ENCODE results near the gene BZW2.
"Not testable (repeated sequence)": the region's sequence is repeated elsewhere in the genome, so short reads cannot be mapped to it uniquely, and the experiment has no call there.

Gene BZW2

GRCh38 chr7:16652888-16653287 is 6.9 kb downstream of the BZW2 start:
- no peak for ATAC-seq
- Mint-ChIP-seq H3K36me3 (ENCODE audit: low read depth) (peaks cover 58% of the 10 kb centered on the region), H3K27me3 (no peaks in the 10 kb centered on the region), H3K4me1 (peaks cover 77% of the 10 kb centered on the region), H3K27ac (no peak overlapping the region), H3K9me3 (no peaks in the 10 kb centered on the region), H3K4me3 (no peak overlapping the region)
- DNase-seq: no peak

DNA sequence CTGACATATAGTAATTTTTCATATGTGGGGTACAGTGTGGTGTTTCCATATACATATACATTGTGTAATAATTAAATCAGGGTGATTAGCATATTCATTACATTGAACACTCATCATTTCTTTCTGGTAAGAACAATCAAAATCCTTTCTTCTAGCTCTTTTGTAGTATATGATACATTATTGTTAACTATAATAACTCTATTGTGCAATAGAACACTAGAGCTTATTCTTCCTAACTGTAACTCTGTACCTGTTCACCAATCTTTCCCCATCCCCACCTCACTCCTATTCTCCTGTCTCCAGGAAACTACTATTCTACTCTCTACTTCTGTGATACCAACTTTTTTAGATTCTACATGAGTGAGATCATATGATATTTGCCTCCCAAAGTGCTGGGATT is 9.4 kb downstream of the BZW2 start:
- Mint-ChIP-seq H3K4me3 (no peak overlapping the region), H3K27me3 (no peaks in the 10 kb centered on the region), H3K36me3 (ENCODE audit: low read depth) (peaks cover 43% of the 10 kb centered on the region), H3K4me1 (peaks cover 59% of the 10 kb centered on the region), H3K27ac (no peak overlapping the region), H3K9me3 (no peaks in the 10 kb centered on the region)
- ATAC-seq (no peak), DNase-seq (no peak)

- Mint-ChIP-seq H3K4me3 (no peak overlapping the region), H3K9me3 (no peaks in the 10 kb centered on the region), H3K27ac (no peak overlapping the region), H3K27me3 (no peaks in the 10 kb centered on the region), H3K4me1 (peaks cover 59% of the 10 kb centered on the region), H3K36me3 (ENCODE audit: low read depth) (peaks cover 42% of the 10 kb centered on the region)
- DNase-seq (no peak), ATAC-seq (no peak)
Observed at GRCh38 chr7:16656141-16656540, 10.2 kb downstream of the BZW2 start.

- Mint-ChIP-seq H3K4me1 (peaks cover 56% of the 10 kb centered on the region), H3K9me3 (no peaks in the 10 kb centered on the region), H3K27ac (no peak overlapping the region), H3K4me3 (no peak overlapping the region), H3K36me3 (ENCODE audit: low read depth) (peaks cover 33% of the 10 kb centered on the region), H3K27me3 (no peaks in the 10 kb centered on the region)
- ATAC-seq: no peak
- DNase-seq: no peak
Observed at GRCh38 chr7:16657656-16658279, 11.8 kb downstream of the BZW2 start.

GRCh38 chr7:16659854-16660497 is 14.0 kb downstream of the BZW2 start:
- H3K9me3 Mint-ChIP-seq, ATAC-seq, H3K27ac Mint-ChIP-seq, H3K27me3 Mint-ChIP-seq, DNase-seq, H3K4me3 Mint-ChIP-seq: not testable (repeated sequence)
- peaks cover 44% of the 10 kb centered on the region for H3K4me1 Mint-ChIP-seq
- peaks cover 30% of the 10 kb centered on the region for H3K36me3 Mint-ChIP-seq (ENCODE audit: low read depth)

- no peak overlapping the region for H3K27ac Mint-ChIP-seq
- H3K27me3 Mint-ChIP-seq: no peaks in the 10 kb centered on the region
- ATAC-seq (peak; percentile 76), DNase-seq (no peak)
- peaks cover 33% of the 10 kb centered on the region for H3K36me3 Mint-ChIP-seq (ENCODE audit: low read depth)
- H3K4me3 Mint-ChIP-seq: no peak overlapping the region
- peaks cover 37% of the 10 kb centered on the region for H3K4me1 Mint-ChIP-seq
- no peaks in the 10 kb centered on the region for H3K9me3 Mint-ChIP-seq
Observed at GRCh38 chr7:16660702-16661464, 14.9 kb downstream of the BZW2 start.

- Mint-ChIP-seq H3K4me1 (peaks cover 31% of the 10 kb centered on the region), H3K27me3 (no peaks in the 10 kb centered on the region), H3K27ac (no peak overlapping the region), H3K36me3 (ENCODE audit: low read depth) (peaks cover 30% of the 10 kb centered on the region), H3K9me3 (no peaks in the 10 kb centered on the region), H3K4me3 (no peak overlapping the region)
- DNase-seq (no peak), ATAC-seq (no peak)
Observed at GRCh38 chr7:16661924-16662323, 15.9 kb downstream of the BZW2 start.

DNA sequence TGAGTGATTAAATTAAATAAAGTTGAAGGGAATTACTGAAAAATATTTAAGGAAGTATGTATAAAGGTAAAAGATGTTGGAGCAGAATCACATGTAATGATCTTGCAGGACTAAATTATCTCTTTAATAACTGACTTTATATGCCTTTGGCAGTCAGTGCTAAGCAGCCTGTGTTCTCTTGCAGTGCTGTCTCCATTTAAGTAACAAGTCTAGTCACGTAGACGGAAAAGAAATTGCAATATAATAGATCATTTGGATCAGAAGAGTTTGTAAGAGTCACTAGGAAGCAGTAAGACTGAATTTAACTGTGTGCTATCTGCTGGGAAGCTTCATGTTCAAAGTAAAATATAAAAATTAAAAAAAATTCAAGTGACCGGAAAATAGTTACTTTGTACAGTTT is 21.4 kb downstream of the BZW2 start:
- no peak for DNase-seq
- peaks cover 63% of the 10 kb centered on the region for H3K36me3 Mint-ChIP-seq (ENCODE audit: low read depth)
- H3K4me1 Mint-ChIP-seq: peaks cover 26% of the 10 kb centered on the region

GRCh38 chr7:16668049-16668858 is 22.3 kb downstream of the BZW2 start:
- Mint-ChIP-seq H3K36me3 (ENCODE audit: low read depth) (peaks cover 68% of the 10 kb centered on the region), H3K4me1 (peaks cover 25% of the 10 kb centered on the region)
- no peak for DNase-seq

More for the DNA sequence above, 21.4 kb downstream of the BZW2 start:
- no peaks in the 10 kb centered on the region for H3K27me3 Mint-ChIP-seq
- no peak overlapping the region for H3K4me3 Mint-ChIP-seq
- peaks cover 4% of the 10 kb centered on the region for H3K9me3 Mint-ChIP-seq
- no peak for ATAC-seq
- no peak overlapping the region for H3K27ac Mint-ChIP-seq

DNA sequence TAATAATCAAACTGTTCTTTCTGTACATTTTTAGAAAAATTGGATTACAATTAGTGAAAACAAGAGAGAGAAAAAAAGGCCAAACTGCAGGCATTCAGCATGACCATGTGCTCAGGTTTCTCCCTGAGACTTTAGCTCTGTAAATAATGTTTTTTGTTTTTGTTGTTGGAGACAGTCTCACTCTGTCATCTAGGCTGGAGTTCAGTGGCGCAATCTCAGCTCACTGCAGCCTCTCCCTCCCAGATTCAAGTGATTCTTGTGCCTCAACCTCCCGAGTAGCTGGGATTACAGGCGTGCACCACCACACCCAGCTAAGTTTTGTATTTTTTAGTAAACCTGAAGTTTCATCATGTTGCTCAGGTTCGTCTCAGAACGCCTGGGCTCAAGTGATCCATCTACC is 23.0 kb downstream of the BZW2 start:
- Mint-ChIP-seq H3K36me3 (ENCODE audit: low read depth) (peaks cover 67% of the 10 kb centered on the region), H3K4me1 (peaks cover 25% of the 10 kb centered on the region), H3K27me3 (no peaks in the 10 kb centered on the region), H3K27ac (no peak overlapping the region), H3K4me3 (no peak overlapping the region), H3K9me3 (peaks cover 4% of the 10 kb centered on the region)
- ATAC-seq (no peak), DNase-seq (no peak)

More at GRCh38 chr7:16668049-16668858, 22.3 kb downstream of the BZW2 start:
- no peak for ATAC-seq
- no peak overlapping the region for H3K27ac Mint-ChIP-seq
- H3K27me3 Mint-ChIP-seq: no peaks in the 10 kb centered on the region
- H3K9me3 Mint-ChIP-seq: peaks cover 4% of the 10 kb centered on the region
- H3K4me3 Mint-ChIP-seq: no peak overlapping the region

GRCh38 chr7:16669581-16669980 is 23.6 kb downstream of the BZW2 start:
- peak; percentile 76 for ATAC-seq
- peaks cover 66% of the 10 kb centered on the region for H3K36me3 Mint-ChIP-seq (ENCODE audit: low read depth)
- peaks cover 25% of the 10 kb centered on the region for H3K4me1 Mint-ChIP-seq
- no peak for DNase-seq
- H3K9me3 Mint-ChIP-seq: peaks cover 4% of the 10 kb centered on the region
- H3K27me3 Mint-ChIP-seq: no peaks in the 10 kb centered on the region
- no peak overlapping the region for H3K27ac Mint-ChIP-seq
- no peak overlapping the region for H3K4me3 Mint-ChIP-seq

- ATAC-seq (no peak), DNase-seq (no peak)
- H3K36me3 Mint-ChIP-seq (ENCODE audit: low read depth): peaks cover 66% of the 10 kb centered on the region
- no peak overlapping the region for H3K4me3 Mint-ChIP-seq
- H3K27me3 Mint-ChIP-seq: no peaks in the 10 kb centered on the region
- H3K4me1 Mint-ChIP-seq: peaks cover 25% of the 10 kb centered on the region
- H3K9me3 Mint-ChIP-seq: peaks cover 4% of the 10 kb centered on the region
- H3K27ac Mint-ChIP-seq: no peak overlapping the region
Observed at GRCh38 chr7:16670021-16670420, 24.0 kb downstream of the BZW2 start.

DNA sequence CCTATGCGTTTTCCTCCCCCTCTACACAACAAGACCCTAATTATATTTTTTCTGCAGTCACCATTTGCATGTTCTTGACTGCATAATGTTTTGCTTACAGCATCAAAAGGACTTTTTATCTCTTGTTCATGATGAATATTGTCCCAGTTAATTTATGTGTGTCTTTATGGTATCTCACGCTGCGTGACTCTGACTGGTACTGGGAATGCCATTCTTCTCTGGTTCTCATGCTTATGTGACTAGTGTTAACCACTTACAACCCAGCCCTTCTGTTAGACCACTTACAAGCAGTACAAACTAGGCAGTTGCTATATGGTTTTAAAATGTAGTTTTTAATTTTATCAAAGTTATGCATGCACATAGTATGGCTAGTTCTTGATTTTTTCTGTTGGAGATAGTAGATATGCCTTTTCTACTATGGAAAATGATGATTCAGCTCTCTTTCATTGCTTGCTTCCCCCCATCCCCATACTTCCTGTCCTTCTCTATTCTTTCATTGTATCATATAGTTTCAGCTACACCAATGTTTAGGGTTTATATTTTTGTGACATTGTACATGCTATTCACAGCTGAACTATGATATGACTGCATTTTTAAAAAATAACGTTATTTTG is 24.9 kb downstream of the BZW2 start:
- no peak for ATAC-seq

DNA sequence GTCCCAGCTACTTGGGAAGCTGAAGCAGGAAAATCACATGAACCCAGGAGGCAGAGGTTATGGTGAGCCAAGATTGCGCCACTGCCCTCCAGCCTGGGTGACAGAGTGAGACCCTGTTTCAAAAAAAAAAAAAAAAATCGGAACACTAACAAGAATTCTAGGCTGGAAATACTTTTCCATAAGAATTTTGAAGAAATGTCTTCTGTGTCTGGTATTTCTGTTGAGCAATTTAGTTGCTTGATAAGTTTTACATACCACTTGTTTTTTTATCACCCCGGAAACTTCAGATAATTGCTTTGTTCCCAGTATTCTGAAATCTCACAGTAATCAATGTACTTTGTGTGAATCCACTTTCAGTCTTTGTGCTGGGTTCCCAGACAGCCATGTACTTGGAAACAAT is 25.8 kb downstream of the BZW2 start:
- Mint-ChIP-seq H3K27me3 (no peaks in the 10 kb centered on the region), H3K4me3 (no peak overlapping the region), H3K9me3 (peaks cover 4% of the 10 kb centered on the region), H3K27ac (peak overlapping the region; percentile 23), H3K4me1 (peaks cover 25% of the 10 kb centered on the region), H3K36me3 (ENCODE audit: low read depth) (peaks cover 71% of the 10 kb centered on the region)
- no peak for DNase-seq
- ATAC-seq: no peak

More for the DNA sequence above, 24.9 kb downstream of the BZW2 start:
- H3K36me3 Mint-ChIP-seq (ENCODE audit: low read depth): peaks cover 68% of the 10 kb centered on the region
- no peaks in the 10 kb centered on the region for H3K27me3 Mint-ChIP-seq
- H3K9me3 Mint-ChIP-seq: peaks cover 4% of the 10 kb centered on the region
- H3K4me1 Mint-ChIP-seq: peaks cover 25% of the 10 kb centered on the region
- no peak for DNase-seq
- no peak overlapping the region for H3K27ac Mint-ChIP-seq
- H3K4me3 Mint-ChIP-seq: no peak overlapping the region
